ENCODE results near the gene PMM1. TPM values are rescaled to one million over a fixed set of nuclear protein-coding genes. Genes with fewer than 3 reads are reported as not detected.

The PMM1 gene
- total and polyA plus RNA-seq, 2 donors (not counting 3 experiments of a cell fraction or from before 2014, with no cell fraction given): 14.6 to 31.7 TPM

DNA sequence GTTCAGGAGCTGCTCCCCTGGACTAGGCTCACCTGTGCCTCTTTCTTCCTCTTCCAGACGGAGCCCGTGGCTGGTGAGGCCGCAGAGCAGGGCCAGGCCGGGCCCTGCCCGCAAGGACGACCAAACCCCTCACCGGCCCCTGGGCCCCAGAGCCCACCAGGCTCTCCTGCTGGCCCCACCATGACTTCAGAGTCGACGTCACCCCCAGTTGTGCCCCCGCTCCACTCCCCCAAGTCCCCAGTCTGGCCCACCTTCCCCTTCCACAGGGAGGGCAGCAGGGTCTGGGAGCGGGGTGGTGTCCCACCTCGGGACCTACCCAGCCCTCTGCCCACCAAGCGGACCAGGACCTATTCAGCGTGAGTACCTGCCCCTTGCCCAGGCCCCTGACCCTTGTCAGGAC lies 17.9 kb downstream of the PMM1 start:
- BruUV-seq (replicated peaks): no TSS peak
- Histone ChIP-seq H4K20me1 (replicated peaks; ENCODE audit: control insufficient read depth, extremely low read depth, insufficient read depth, low read length) (no peaks in the 10 kb centered on the region), H3K9me3 (replicated peaks; ENCODE audit: control insufficient read depth, insufficient read depth, low read length) (no peaks in the 10 kb centered on the region), H3K4me2 (ENCODE audit: insufficient read depth, low read length) (no peak overlapping the region), H3K27ac (ENCODE audit: insufficient read depth, low read depth, low read length) (no peak overlapping the region), H2AFZ (ENCODE audit: low read depth, low read length) (no peak overlapping the region), H3K36me3 (ENCODE audit: control insufficient read depth in 2 of 2, extremely low read depth in 1 of 2, insufficient read depth in 2 of 2, low read length in 2 of 2) (no peaks in the 10 kb centered on the region), H3K9ac (replicated peaks; ENCODE audit: extremely low read depth, insufficient read depth, low read length) (no peak overlapping the region), H3K9me1 (replicated peaks; ENCODE audit: control insufficient read depth, extremely low read depth, insufficient read depth, low read length) (no peaks in the 10 kb centered on the region), H3K4me1 (ENCODE audit: control insufficient read depth, extremely low read depth, insufficient read depth, low read length) (no peaks in the 10 kb centered on the region), H3K27me3 (ENCODE audit: control insufficient read depth in 2 of 2, insufficient read depth in 2 of 2, low read length in 2 of 2) (no peaks in the 10 kb centered on the region), H3K79me2 (ENCODE audit: control insufficient read depth, insufficient read depth, low read length) (no peaks in the 10 kb centered on the region), H3K4me3 (replicated peaks in 1 of 3; ENCODE audit: insufficient read depth in 1 of 3, low read depth in 1 of 3, low read length in 3 of 3) (no peak overlapping the region)
- dilution Hi-C loops (cut with MboI; ENCODE audit: extremely low pct_ligation_motif_present, low sequenced_read_pairs) (no loop called here), intact Hi-C loops (cut with micrococcal nuclease) (no loop called here)
- FAIRE-seq: no peak
- ChIA-PET CTCF (no interaction called here), POLR2A (no interaction called here)
- TF ChIP-seq, protein P1, sequence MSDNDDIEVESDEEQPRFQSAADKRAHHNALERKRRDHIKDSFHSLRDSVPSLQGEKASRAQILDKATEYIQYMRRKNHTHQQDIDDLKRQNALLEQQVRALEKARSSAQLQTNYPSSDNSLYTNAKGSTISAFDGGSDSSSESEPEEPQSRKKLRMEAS (IDR thresholded peaks at IDR 0.05; ENCODE audit: insufficient read depth, insufficient read length): no peak
- TF ChIP-seq POLR2AphosphoS5 (IDR thresholded peaks at IDR 0.05; ENCODE audit: insufficient read depth, low read depth, low read length) (no peak), FOS (IDR thresholded peaks at IDR 0.05; ENCODE audit: borderline replicate concordance, insufficient read depth, low read length) (no peak), EZH2 (IDR thresholded peaks at IDR 0.05; ENCODE audit: borderline replicate concordance, low read depth, low read length, severe bottlenecking) (no peak), GATA2 (IDR thresholded peaks at IDR 0.05; ENCODE audit: insufficient read depth, insufficient read length, low read depth, low read length) (no peak), MYC (IDR thresholded peaks at IDR 0.05; ENCODE audit: low read depth, low read length) (no peak), POLR2A (IDR thresholded peaks at IDR 0.05; ENCODE audit: low read depth, low read length) (no peak), JUN (IDR thresholded peaks at IDR 0.05; ENCODE audit: borderline replicate concordance, insufficient read depth, insufficient read length, low read depth) (no peak)
- TF ChIP-seq, protein P2, sequence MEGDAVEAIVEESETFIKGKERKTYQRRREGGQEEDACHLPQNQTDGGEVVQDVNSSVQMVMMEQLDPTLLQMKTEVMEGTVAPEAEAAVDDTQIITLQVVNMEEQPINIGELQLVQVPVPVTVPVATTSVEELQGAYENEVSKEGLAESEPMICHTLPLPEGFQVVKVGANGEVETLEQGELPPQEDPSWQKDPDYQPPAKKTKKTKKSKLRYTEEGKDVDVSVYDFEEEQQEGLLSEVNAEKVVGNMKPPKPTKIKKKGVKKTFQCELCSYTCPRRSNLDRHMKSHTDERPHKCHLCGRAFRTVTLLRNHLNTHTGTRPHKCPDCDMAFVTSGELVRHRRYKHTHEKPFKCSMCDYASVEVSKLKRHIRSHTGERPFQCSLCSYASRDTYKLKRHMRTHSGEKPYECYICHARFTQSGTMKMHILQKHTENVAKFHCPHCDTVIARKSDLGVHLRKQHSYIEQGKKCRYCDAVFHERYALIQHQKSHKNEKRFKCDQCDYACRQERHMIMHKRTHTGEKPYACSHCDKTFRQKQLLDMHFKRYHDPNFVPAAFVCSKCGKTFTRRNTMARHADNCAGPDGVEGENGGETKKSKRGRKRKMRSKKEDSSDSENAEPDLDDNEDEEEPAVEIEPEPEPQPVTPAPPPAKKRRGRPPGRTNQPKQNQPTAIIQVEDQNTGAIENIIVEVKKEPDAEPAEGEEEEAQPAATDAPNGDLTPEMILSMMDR (IDR thresholded peaks at IDR 0.05; ENCODE audit: extremely low read depth in 1 of 2, insufficient read depth in 1 of 2, low read depth in 1 of 2, low read length in 2 of 2): no peak
- no peak for DNase-seq (ENCODE audit: low read depth, low spot score)

All from endothelial cell of umbilical vein (primary cell).